ENCODE measurements around the gene PRKN.

GRCh38 chr6:162082520-162082919 is 645.0 kb downstream of the PRKN start:
- no peak for TF ChIP-seq CTCF (IDR thresholded peaks at IDR 0.05; ENCODE audit: insufficient read depth, low read depth, low read length)
- no peak for TF ChIP-seq EZH2 (IDR thresholded peaks at IDR 0.05; ENCODE audit: insufficient read depth, low read length)
